K562 (cell line): Measurements from ENCODE around the gene DLGAP1. TPM values are rescaled to one million over a fixed set of nuclear protein-coding genes. Genes with fewer than 3 reads are reported as not detected.

ENCODE experiments used
- ATAC-seq: fragments of 200-7000 bp; cut with Tn5 transposase; 3 replicates; pipeline ENCODE4 v1.9.1; 2020; ENCODE audit warnings: moderate library complexity
- BruUV-seq: library from RNA; stranded (reverse); fragments of 400-500 nt; replicated peaks from 2 replicates; lab custom pipeline; 2021; lab: Mats Ljungman, UMichigan
- CTCF ChIA-PET: fragments of 300-600 bp; formaldehyde crosslinking; extraction: SDS; loops from one replicate; lab custom pipeline; 2021; ENCODE audit warnings: low intra/inter-chr PET ratio; lab: Yijun Ruan, JAX
- POLR2A ChIA-PET: fragments of 300-600, 350-650 bp; sonication (Branson Sonifier 250); formaldehyde crosslinking; extraction: SDS; loops from one replicate; lab custom pipeline; 2021; ENCODE audit warnings: antibody characterized with exemption, inconsistent platforms; lab: Yijun Ruan, JAX
- DNase-seq, 4 experiments: peaks; one replicate each; pipeline versions ENCODE4 v3.0.0 to v3.0.0-alpha.2; 2011 to 2018; ENCODE audit warnings: low spot score in 3 of 4, mixed read lengths in 3 of 4; ENCODE audit errors: extremely low read depth in 1 of 4
- FAIRE-seq: peaks from 2 replicates; lab custom pipeline; 2011; peaks lifted over from hg19 to GRCh38; lab: Jason Lieb, UNC
- H2AFZ ChIP-seq: 2 replicates; pipeline ENCODE4 v1.6.0; 2011; ENCODE audit warnings: low read depth, low read length, control low read depth, inconsistent platforms
- H3K27ac ChIP-seq: fragments of 200-600 bp; 3 replicates; pipeline ENCODE4 v1.8.0; 2011; ENCODE audit warnings: low read depth, mild to moderate bottlenecking, control low read depth, inconsistent platforms, low read length, moderate library complexity, mixed read lengths; ENCODE audit errors: extremely low read depth
- H3K27me3 ChIP-seq, 2 experiments: fragments of 300-600 bp in 1 of 2; 2 replicates in 1 of 2; 3 replicates in 1 of 2; pipeline versions ENCODE4 v1.6.0 to v1.8.0; 2011; ENCODE audit warnings: inconsistent platforms in 2 of 2, low read length in 2 of 2, mild to moderate bottlenecking in 1 of 2, mixed read lengths in 1 of 2, moderate library complexity in 1 of 2; ENCODE audit not compliant: control insufficient read depth in 2 of 2, insufficient read depth in 2 of 2
- H3K36me3 ChIP-seq: fragments of 300-600 bp; 3 replicates; pipeline ENCODE4 v1.8.0; 2011; ENCODE audit warnings: mild to moderate bottlenecking, low read length, inconsistent platforms; ENCODE audit not compliant: control insufficient read depth, insufficient read depth
- H3K4me1 ChIP-seq, 2 experiments: fragments of 200-600 bp in 1 of 2; replicated peaks in 1 of 2; 2 replicates in 1 of 2; 3 replicates in 1 of 2; pipeline versions ENCODE4 v1.5.1 to v1.8.0; 2011; ENCODE audit warnings: inconsistent platforms in 2 of 2, low read length in 2 of 2, mild to moderate bottlenecking in 1 of 2, mixed read lengths in 1 of 2, moderate library complexity in 1 of 2; ENCODE audit not compliant: control insufficient read depth in 2 of 2, insufficient read depth in 2 of 2
- H3K4me2 ChIP-seq: 2 replicates; pipeline ENCODE4 v1.6.1; 2011; ENCODE audit warnings: low read length, control low read depth, inconsistent platforms, mixed read lengths; ENCODE audit not compliant: insufficient read depth
- H3K4me3 ChIP-seq: fragments of 200-600 bp; sonication (generic), shearing (Covaris generic); 2 replicates; pipeline ENCODE4 v1.5.1; 2016; ENCODE audit warnings: control low read depth, inconsistent platforms
- H3K79me2 ChIP-seq: fragments of 200-600 bp; 3 replicates; pipeline ENCODE4 v1.8.0; 2011; ENCODE audit warnings: low read length, inconsistent platforms; ENCODE audit not compliant: control insufficient read depth, insufficient read depth
- H3K9ac ChIP-seq, 2 experiments: 2 replicates each; pipeline versions ENCODE4 v1.6.0 to v1.6.1; 2011; ENCODE audit warnings: low read depth in 2 of 2, low read length in 2 of 2, control low read depth in 1 of 2, inconsistent platforms in 1 of 2, mild to moderate bottlenecking in 1 of 2, mixed read lengths in 1 of 2; ENCODE audit not compliant: insufficient read depth in 1 of 2
- H3K9me1 ChIP-seq: one replicate; pipeline ENCODE4 v1.6.0; 2011; ENCODE audit warnings: inconsistent platforms, mild to moderate bottlenecking, low read length, moderate library complexity; ENCODE audit not compliant: control insufficient read depth, insufficient read depth
- H3K9me3 ChIP-seq: replicated peaks from 2 replicates; pipeline ENCODE4 v1.5.1; 2011; ENCODE audit warnings: low read depth, low read length, inconsistent platforms; ENCODE audit not compliant: control insufficient read depth, insufficient read depth
- H4K20me1 ChIP-seq: replicated peaks from 2 replicates; pipeline ENCODE4 v1.6.1; 2011; ENCODE audit warnings: low read length, inconsistent platforms, mixed read lengths; ENCODE audit not compliant: control insufficient read depth, insufficient read depth
- FOXA3 ChIP-seq, 2 experiments: fragments of 450-650 bp in 1 of 2; sonication (generic) in 1 of 2; formaldehyde crosslinking; IDR thresholded peaks in 1 of 2; conservative IDR thresholded peaks in 1 of 2; 2 replicates each; pipeline versions ENCODE4 v1.4.0 to v1.8.0; 2020 to 2022; ENCODE audit warnings: mild to moderate bottlenecking in 2 of 2, missing genetic modification reagents in 1 of 2
- IRF2 ChIP-seq: sonication (generic); formaldehyde crosslinking; IDR thresholded peaks from 2 replicates; pipeline ENCODE4 v1.8.1; 2022; ENCODE audit warnings: mild to moderate bottlenecking, missing genetic modification reagents
- RUNX1 ChIP-seq: sonication (generic); IDR thresholded peaks from 2 replicates; pipeline ENCODE4 v1.6.1; 2016; ENCODE audit warnings: antibody characterized with exemption, low read depth
- WGBS: fragments of 100-300 bp; shearing (Covaris generic); methylation state at CpG from one replicate; pipeline ENCODE4 v1.1.6; 2016; ENCODE audit warnings: low coverage, mixed read lengths; ENCODE audit not compliant: insufficient coverage; ENCODE audit errors: missing lambda C conversion rate; 5-methylcytosine and 5-hydroxymethylcytosine counted together
- in situ Hi-C: fragments of 300-500 bp; cut with MboI; formaldehyde crosslinking; loops from 4 replicates; pipeline ENCODE4 v1.15.0; 2018; ENCODE audit warnings: inconsistent platforms, mixed read lengths
- intact Hi-C: fragments of 100-400 bp; cut with micrococcal nuclease; formaldehyde crosslinking; loops from 2 replicates; pipeline ENCODE4 v1.14.2; 2022
- polyA plus RNA-seq, 8 experiments: library from polyadenylated mRNA; depleted of rRNA in 4 of 8; stranded (reverse) in 5 of 8; unstranded in 3 of 8; fragments of >200 nt; fragmentation: Nextera tagmentation in 2 of 8; fragmentation: Illumina TruSeq in 1 of 8; extraction: Ambion mirVana in 2 of 8; extraction: Trizol in 1 of 8; gene quantifications; 2 replicates each; pipeline versions ENCODE4 v1.2.1 to v1.2.3, GENCODE V29; 2011 to 2014; ENCODE audit warnings: inconsistent platforms in 1 of 8, missing spikeins in 1 of 8
- total RNA-seq, 7 experiments: library from RNA; depleted of rRNA in 6 of 7; stranded (reverse); fragments of >200 nt in 6 of 7; fragmentation: Illumina TruSeq in 2 of 7; extraction: Trizol in 2 of 7; gene quantifications; 2 replicates each; pipeline versions ENCODE4 v1.2.1 to v1.2.3, GENCODE V29; 2011 to 2021; ENCODE audit warnings: low replicate concordance in 1 of 7
- TF ChIP-seq, protein P1 (sequence below): fragments of 250-450 bp; sonication (Bioruptor Pico); IDR thresholded peaks from 2 replicates; pipeline ENCODE4 v1.8.0; 2021; ENCODE audit warnings: moderate library complexity, mild to moderate bottlenecking, inconsistent platforms

Gene DLGAP1
- total and polyA plus RNA-seq, 9 of the 15 experiments (the other 6 are each of a cell fraction or from before 2014, with no cell fraction given) = 0.04 to 0.22 (median 0.08) TPM

- POLR2A ChIA-PET = no interaction called here
- Histone ChIP-seq H3K4me1 (no peaks in the 10 kb centered on the region), H3K79me2 (no peaks in the 10 kb centered on the region), H3K9me1 (no peaks in the 10 kb centered on the region), H3K36me3 (no peaks in the 10 kb centered on the region), H3K4me3 (no peak overlapping the region), H3K27me3 (peaks cover 4 to 5% of the 10 kb centered on the region in 2 experiments; a peak in 2 of 5 replicates), H4K20me1 (no peaks in the 10 kb centered on the region), H3K4me2 (no peak overlapping the region), H3K9me3 (no peaks in the 10 kb centered on the region), H3K27ac (no peak overlapping the region), H3K9ac (no peak overlapping the region), H2AFZ (no peak overlapping the region)
- no TSS peak for BruUV-seq
- CTCF ChIA-PET = no interaction called here
- in situ Hi-C loops (no loop called here), intact Hi-C loops (no loop called here)
- FAIRE-seq (no peak), DNase-seq (no peak), ATAC-seq (no peak)
- WGBS = 0% methylated on average over 1 of the region's 1 CpG
- TF ChIP-seq RUNX1 = no peak
- no peak for TF ChIP-seq FOXA3 (CRISPR knock-in tag; conservative IDR thresholded peaks at IDR 0.05 in 1 of 2, IDR thresholded peaks at IDR 0.05 in 1 of 2)
- TF ChIP-seq, protein P1, sequence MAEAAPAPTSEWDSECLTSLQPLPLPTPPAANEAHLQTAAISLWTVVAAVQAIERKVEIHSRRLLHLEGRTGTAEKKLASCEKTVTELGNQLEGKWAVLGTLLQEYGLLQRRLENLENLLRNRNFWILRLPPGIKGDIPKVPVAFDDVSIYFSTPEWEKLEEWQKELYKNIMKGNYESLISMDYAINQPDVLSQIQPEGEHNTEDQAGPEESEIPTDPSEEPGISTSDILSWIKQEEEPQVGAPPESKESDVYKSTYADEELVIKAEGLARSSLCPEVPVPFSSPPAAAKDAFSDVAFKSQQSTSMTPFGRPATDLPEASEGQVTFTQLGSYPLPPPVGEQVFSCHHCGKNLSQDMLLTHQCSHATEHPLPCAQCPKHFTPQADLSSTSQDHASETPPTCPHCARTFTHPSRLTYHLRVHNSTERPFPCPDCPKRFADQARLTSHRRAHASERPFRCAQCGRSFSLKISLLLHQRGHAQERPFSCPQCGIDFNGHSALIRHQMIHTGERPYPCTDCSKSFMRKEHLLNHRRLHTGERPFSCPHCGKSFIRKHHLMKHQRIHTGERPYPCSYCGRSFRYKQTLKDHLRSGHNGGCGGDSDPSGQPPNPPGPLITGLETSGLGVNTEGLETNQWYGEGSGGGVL (CRISPR knock-in tag) = no peak
Measured at GRCh38 chr18:3873698-3874097, 581.4 kb downstream of the DLGAP1 start.

DNA sequence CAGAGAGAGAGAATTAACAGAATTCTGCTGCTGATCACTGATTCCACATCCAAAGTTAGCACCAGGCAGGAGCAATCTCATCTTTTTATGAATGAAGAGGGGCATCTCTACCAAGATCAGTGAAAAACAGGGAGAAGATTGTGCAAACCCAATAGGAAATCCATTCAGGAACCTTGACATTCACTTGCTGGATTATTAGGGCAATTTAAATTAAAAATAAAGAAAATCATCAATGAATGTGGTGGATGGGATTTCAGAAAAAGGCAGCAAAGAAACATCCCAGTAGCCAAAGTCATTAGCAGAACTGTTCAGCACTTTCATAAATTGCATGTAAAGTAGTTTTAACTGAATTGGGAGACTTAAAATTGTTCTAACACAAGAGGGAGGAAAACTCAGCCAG lies 581.9 kb downstream of the DLGAP1 start:
- in situ Hi-C loops (no loop called here), intact Hi-C loops (no loop called here)
- H3K27ac ChIP-seq = no peak overlapping the region
- ATAC-seq (no peak), FAIRE-seq (no peak), DNase-seq (no peak)
- H3K36me3 ChIP-seq = no peaks in the 10 kb centered on the region
- H3K9ac ChIP-seq = no peak overlapping the region
- POLR2A ChIA-PET = no interaction called here
- peaks cover 1 to 2% of the 10 kb centered on the region in 2 experiments; a peak in 2 of 5 replicates for H3K27me3 ChIP-seq
- H3K4me1 ChIP-seq = no peaks in the 10 kb centered on the region
- BruUV-seq = no TSS peak
- H3K79me2 ChIP-seq = no peaks in the 10 kb centered on the region
- no peaks in the 10 kb centered on the region for H4K20me1 ChIP-seq
- no peak overlapping the region for H3K4me2 ChIP-seq
- TF ChIP-seq IRF2 = no peak
- CTCF ChIA-PET = no interaction called here
- no peak overlapping the region for H2AFZ ChIP-seq
- no peaks in the 10 kb centered on the region for H3K9me3 ChIP-seq
- H3K4me3 ChIP-seq = no peak overlapping the region
- H3K9me1 ChIP-seq = no peaks in the 10 kb centered on the region
